Peyer's patch (tissue), 4 donors: Measurements from ENCODE around the gene LRRTM2. TPM values are rescaled to one million over a fixed set of nuclear protein-coding genes. Genes with fewer than 3 reads are reported as not detected.

Experiments
- DNase-seq, 3 donors: peaks; one replicate each; pipeline ENCODE4 v3.0.0-alpha.2; 2017 to 2019
- H3K27ac ChIP-seq, 4 donors: fragments of 200-600 bp; sonication (generic); one replicate each; pipeline ENCODE4 v1.5.1; 2016 to 2019
- H3K27me3 ChIP-seq, 2 donors: fragments of 200-600 bp; sonication (generic); one replicate each; pipeline ENCODE4 v1.5.1; 2019
- H3K36me3 ChIP-seq, 3 donors: fragments of 200-600 bp; sonication (generic); one replicate each; pipeline ENCODE4 v1.5.1; 2016 to 2019
- H3K4me1 ChIP-seq, 4 donors: fragments of 200-600 bp; sonication (generic); one replicate each; pipeline ENCODE4 v1.5.1; 2016 to 2019
- H3K4me3 ChIP-seq, 4 donors: fragments of 200-600 bp; sonication (generic); 1 replicate in 3 of 4; 2 replicates in 1 of 4; pipeline ENCODE4 v1.5.1; 2016 to 2019; ENCODE audit warnings: mild to moderate bottlenecking in 1 of 4
- H3K9me3 ChIP-seq, 4 donors: fragments of 200-600 bp; sonication (generic); one replicate each; pipeline ENCODE4 v1.5.1; 2016 to 2019; ENCODE audit warnings: mild to moderate bottlenecking in 1 of 4
- POLR2A ChIP-seq, 2 donors: fragments of 450-650 bp; IDR thresholded peaks; one replicate each; pipeline ENCODE4 v1.5.1; 2017; ENCODE audit warnings: antibody characterized with exemption in 2 of 2, mild to moderate bottlenecking in 2 of 2, moderate library complexity in 2 of 2
- total RNA-seq, 4 donors: library from RNA; depleted of rRNA; stranded (reverse); fragments of >200 nt; gene quantifications; one replicate each; pipeline ENCODE4 v1.1.0, GENCODE V29; 2016
- TF ChIP-seq, protein P1 (sequence below), 6 experiments: fragments of 450-650 bp in 4 of 6; fragments of 200-600 bp in 2 of 6; sonication (generic) in 1 of 6; IDR thresholded peaks; one replicate each; pipeline ENCODE4 v1.5.1; 2017 to 2019; ENCODE audit warnings: antibody characterized with exemption in 6 of 6, mild to moderate bottlenecking in 3 of 6, moderate library complexity in 1 of 6

Gene LRRTM2
- total RNA-seq, 4 donors from 2014 or later: 4.1 TPM; not detected in 3

GRCh38 chr5:138898742-138899141 lies 23.6 kb upstream of the LRRTM2 start:
- Histone ChIP-seq H3K4me1 (no peaks in the 10 kb centered on the region), H3K9me3 (no peaks in the 10 kb centered on the region), H3K27ac (no peak overlapping the region), H3K27me3 (no peaks in the 10 kb centered on the region), H3K4me3 (no peak overlapping the region), H3K36me3 (peaks cover 0 to 16% (median 0%) of the 10 kb centered on the region in 3 donors)
- TF ChIP-seq, protein P1, sequence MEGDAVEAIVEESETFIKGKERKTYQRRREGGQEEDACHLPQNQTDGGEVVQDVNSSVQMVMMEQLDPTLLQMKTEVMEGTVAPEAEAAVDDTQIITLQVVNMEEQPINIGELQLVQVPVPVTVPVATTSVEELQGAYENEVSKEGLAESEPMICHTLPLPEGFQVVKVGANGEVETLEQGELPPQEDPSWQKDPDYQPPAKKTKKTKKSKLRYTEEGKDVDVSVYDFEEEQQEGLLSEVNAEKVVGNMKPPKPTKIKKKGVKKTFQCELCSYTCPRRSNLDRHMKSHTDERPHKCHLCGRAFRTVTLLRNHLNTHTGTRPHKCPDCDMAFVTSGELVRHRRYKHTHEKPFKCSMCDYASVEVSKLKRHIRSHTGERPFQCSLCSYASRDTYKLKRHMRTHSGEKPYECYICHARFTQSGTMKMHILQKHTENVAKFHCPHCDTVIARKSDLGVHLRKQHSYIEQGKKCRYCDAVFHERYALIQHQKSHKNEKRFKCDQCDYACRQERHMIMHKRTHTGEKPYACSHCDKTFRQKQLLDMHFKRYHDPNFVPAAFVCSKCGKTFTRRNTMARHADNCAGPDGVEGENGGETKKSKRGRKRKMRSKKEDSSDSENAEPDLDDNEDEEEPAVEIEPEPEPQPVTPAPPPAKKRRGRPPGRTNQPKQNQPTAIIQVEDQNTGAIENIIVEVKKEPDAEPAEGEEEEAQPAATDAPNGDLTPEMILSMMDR (IDR thresholded peaks at IDR 0.05): no peak
- TF ChIP-seq POLR2A (IDR thresholded peaks at IDR 0.05): no peak
- no peak for DNase-seq

DNA sequence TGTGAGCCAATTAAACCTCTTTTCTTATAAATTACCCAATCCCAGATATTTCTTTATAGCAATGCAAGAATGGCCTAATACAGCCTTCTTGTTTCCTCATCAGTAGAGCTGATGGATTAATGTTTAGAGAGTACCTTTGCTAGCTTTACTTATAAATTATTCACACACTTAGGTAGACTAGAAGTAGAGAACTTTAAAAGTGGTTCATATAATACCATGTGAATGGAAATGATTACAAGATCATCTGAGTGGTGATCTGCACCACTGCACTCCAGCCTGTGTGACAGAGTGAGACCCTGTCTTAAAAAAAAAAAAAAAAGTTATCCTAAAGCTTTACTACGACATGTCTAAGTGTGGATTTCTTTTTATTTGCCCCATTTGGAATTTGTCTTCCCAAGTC lies 23.2 kb upstream of the LRRTM2 start:
- TF ChIP-seq, protein P1 (IDR thresholded peaks at IDR 0.05): no peak
- no peak for TF ChIP-seq POLR2A (IDR thresholded peaks at IDR 0.05)

DNA sequence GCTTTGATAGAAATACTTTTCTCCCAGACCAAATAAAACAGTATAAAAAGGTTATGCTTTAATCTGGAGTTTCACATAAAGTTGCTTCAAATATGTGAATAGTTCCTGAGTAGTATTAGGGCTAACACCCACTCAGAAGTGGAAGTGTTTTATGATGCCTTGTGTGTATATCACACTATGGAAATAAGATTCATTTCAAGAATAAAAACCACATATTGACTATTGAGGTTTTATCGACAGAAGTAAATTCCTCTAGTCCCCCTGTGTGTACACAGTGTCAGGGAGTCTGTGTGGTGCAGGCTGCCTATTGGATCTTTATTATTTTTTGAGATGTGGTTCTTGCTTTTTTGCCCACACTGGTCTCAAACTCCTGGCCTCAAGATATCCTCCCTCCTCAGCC lies 20.8 kb upstream of the LRRTM2 start:
- Histone ChIP-seq H3K9me3 (no peaks in the 10 kb centered on the region), H3K4me3 (no peak overlapping the region), H3K27me3 (no peaks in the 10 kb centered on the region), H3K36me3 (peaks cover 0 to 23% (median 0%) of the 10 kb centered on the region in 3 donors), H3K27ac (no peak overlapping the region), H3K4me1 (no peaks in the 10 kb centered on the region)
- TF ChIP-seq, protein P1 (IDR thresholded peaks at IDR 0.05): no peak
- no peak for TF ChIP-seq POLR2A (IDR thresholded peaks at IDR 0.05)
- DNase-seq: no peak

More for the DNA sequence above, 23.2 kb upstream of the LRRTM2 start:
- H3K4me1 ChIP-seq: no peaks in the 10 kb centered on the region
- H3K27ac ChIP-seq: no peak overlapping the region
- no peaks in the 10 kb centered on the region for H3K9me3 ChIP-seq
- H3K27me3 ChIP-seq: no peaks in the 10 kb centered on the region
- DNase-seq: no peak
- peaks cover 0 to 16% (median 0%) of the 10 kb centered on the region in 3 donors for H3K36me3 ChIP-seq
- no peak overlapping the region for H3K4me3 ChIP-seq

DNA sequence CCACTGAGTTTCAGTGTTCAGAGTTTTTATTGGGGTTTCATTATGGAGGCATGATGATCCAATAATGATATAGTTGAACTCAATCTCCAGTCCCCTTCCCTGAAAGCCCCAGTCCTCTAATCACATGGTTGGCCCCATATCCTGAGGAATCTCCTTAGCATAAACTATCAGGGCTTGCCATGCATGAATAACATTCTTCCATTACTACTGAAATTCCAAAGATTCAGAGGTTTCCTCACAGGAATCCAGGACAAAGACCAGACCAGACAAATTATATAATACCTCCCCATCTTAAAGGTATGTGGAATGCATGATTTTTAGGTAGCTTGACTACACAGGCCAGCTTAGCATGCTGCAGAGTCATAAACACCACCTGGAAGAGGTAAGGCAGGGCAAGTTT lies 15.5 kb upstream of the LRRTM2 start:
- Histone ChIP-seq H3K27me3 (no peaks in the 10 kb centered on the region), H3K4me1 (no peaks in the 10 kb centered on the region), H3K27ac (no peak overlapping the region), H3K9me3 (no peaks in the 10 kb centered on the region), H3K4me3 (no peak overlapping the region), H3K36me3 (peaks cover 0 to 62% (median 2%) of the 10 kb centered on the region in 3 donors)
- no peak for TF ChIP-seq POLR2A (IDR thresholded peaks at IDR 0.05)
- TF ChIP-seq, protein P1 (IDR thresholded peaks at IDR 0.05): no peak
- DNase-seq: no peak

GRCh38 chr5:138889994-138890393 lies 14.9 kb upstream of the LRRTM2 start:
- H3K4me1 ChIP-seq: no peaks in the 10 kb centered on the region
- no peak overlapping the region for H3K4me3 ChIP-seq
- no peak for TF ChIP-seq POLR2A (IDR thresholded peaks at IDR 0.05)
- TF ChIP-seq, protein P1 (IDR thresholded peaks at IDR 0.05): no peak
- DNase-seq: no peak
- H3K27ac ChIP-seq: no peak overlapping the region
- H3K9me3 ChIP-seq: no peaks in the 10 kb centered on the region
- no peaks in the 10 kb centered on the region for H3K27me3 ChIP-seq
- H3K36me3 ChIP-seq: peaks cover 0 to 60% (median 3%) of the 10 kb centered on the region in 3 donors

DNA sequence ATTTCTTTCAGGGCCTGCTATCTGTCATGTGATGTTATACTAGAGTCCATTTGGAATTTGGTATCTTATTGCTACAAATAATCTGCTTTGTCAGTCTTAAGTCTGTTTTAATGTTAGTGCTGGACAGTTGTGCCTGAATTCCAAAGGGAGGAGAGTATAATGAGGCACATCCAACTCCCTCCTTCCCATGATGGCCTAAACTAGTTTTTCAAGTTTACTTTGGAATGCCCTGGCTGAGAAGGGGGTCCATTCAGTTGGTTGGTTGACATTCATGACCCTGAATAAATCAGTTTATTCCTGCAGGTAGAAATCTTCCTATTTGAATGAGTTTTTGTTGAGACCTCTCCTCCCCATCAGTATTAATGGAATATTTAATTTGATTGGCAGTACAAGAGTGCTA lies 9.4 kb upstream of the LRRTM2 start:
- H3K4me1 ChIP-seq: no peaks in the 10 kb centered on the region
- H3K27ac ChIP-seq: no peak overlapping the region
- no peaks in the 10 kb centered on the region for H3K9me3 ChIP-seq
- peaks cover 0 to 35% (median 3%) of the 10 kb centered on the region in 3 donors for H3K36me3 ChIP-seq
- no peak overlapping the region for H3K4me3 ChIP-seq
- DNase-seq: no peak
- TF ChIP-seq POLR2A (IDR thresholded peaks at IDR 0.05): no peak
- TF ChIP-seq, protein P1 (IDR thresholded peaks at IDR 0.05): no peak
- H3K27me3 ChIP-seq: no peaks in the 10 kb centered on the region
